ENCODE measurements around the gene SLC38A3.
A peak's percentile ranks its signal among the peaks of the same experiment; 100 is the strongest.

Gene SLC38A3

DNA sequence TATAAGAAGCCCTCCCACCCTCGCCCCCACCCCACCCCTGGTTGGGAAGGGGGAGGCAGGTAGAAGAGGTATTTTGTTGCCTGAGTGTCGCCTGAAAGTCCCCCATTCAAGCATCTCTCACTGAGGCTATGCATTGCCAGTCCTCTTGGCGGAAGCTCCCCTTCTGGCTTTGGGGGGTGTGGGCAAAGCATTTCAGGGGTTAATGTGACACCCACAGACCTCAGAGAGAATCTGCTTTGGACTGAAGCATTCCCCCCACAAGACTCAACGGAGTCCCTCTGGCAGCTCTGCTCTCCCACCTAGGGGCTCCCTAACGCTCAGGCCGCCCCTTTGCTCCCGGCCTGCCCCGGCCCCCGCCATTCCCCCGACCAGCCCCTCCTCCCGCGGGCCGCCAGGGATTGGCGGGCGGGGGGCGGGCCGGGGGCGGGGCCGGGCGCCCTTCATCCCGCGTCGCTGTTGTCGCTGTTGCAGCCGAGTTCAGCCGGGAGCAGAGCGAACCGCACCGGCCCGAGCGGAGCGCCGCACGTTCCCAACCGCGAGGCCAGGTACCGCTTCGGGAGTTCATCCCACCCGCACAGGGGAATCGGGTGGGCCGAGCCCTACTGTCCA lies at the start of gene SLC38A3:
Gene SLC38A3 (plus strand): TSS at position 468 of the 609 bp plus-strand sequence. CDS start 8,929 bp downstream, outside the sequence.
- DNase-seq (ENCODE audit: low spot score) = no peak

- DNase-seq (ENCODE audit: low spot score) = no peak
These were observed 49.6 kb upstream of the SLC38A3 start for GRCh38 chr3:50155491-50155878.

GRCh38 chr3:50155891-50156290 lies 49.2 kb upstream of the SLC38A3 start:
- DNase-seq (ENCODE audit: low spot score) = no peak

- DNase-seq (ENCODE audit: low spot score) = no peak
These were observed 48.2 kb upstream of the SLC38A3 start for GRCh38 chr3:50156549-50157493.

DNA sequence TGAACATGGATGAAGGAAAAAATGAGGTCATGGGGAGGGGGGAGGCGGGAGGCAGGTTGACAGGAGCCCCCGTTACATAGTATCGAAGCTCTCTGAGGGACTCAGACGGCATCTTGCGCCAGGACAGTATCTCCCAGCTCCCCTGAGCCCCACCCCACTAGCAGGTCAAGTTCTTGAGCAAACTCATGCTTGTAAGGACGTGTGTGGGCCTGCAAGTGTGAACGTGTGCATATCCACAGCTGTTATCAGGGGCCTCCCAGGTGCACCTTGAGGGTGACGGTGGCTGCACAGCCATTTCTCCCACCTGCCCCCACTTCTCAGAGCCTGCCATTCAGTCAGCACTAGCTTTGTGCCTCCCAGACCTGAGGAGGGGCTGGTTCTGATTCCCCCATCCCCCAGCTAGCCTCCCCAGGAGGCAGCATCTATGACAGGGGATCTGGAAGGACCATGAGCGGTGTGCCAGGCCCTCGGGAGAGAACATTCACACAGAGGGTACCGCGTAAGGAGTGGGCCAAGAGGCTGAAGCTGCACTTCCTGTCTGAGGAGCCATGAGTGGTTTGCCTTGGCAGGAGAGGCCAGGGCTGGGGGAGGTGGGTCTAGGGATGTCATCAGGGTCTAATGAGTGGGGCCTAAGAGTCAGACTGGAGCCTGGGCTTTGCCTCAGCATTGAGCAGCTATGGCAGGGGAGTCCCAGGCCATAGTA lies 47.1 kb upstream of the SLC38A3 start:
- no peak for DNase-seq (ENCODE audit: low spot score)

DNA sequence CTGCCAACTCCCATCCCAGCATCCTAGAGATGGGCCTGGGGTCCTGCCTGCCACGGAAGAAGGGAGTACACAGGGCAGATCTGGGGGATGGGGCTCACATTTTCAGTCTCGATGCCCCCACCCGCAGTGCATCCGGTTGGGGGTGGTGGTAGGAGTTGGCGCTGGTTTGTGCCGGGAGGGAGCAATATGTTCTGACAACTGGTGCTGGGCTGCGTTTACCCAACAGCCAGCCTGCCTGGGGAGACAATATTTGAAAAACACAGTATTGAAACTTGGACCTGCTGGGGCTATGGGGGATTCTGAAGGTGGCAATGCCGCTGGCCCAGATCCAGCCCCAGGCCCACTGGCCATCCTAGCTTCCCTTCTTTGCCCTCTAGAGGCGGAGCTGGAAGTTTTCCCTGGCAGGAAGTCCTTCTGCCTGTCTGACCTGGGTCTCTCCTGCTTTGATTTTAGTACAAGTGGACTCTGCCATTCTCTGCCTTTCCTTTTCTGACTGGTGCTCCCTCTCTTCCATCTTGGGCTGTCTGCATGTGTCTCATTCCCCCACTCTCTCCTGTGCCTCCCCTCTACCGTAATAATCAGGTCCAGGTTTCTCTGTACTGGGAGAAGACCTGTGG lies 46.4 kb upstream of the SLC38A3 start:
- DNase-seq (ENCODE audit: low spot score) = no peak

DNA sequence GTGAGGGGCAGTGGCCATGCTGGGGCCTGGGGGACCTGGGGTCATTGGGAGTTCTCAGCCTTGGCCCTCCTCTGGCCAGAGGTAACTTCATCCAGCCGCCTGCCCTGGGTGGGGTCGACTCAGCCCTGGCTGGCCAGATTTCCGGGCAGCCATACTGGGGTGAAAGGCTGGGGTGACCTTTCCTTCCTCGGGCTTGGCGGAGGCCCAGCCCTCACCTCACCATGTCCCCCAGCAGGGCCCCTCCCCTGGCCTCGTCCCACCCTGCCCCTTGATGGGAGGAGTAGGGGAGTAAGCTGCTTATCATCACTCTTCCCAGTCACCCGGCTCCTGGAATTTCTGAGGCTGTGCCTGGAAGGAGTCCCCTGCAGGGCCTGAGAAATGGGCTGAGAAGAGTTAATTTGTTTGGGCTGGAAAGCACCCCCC lies 44.5 kb upstream of the SLC38A3 start:
- DNase-seq (ENCODE audit: low spot score) = no peak

DNA sequence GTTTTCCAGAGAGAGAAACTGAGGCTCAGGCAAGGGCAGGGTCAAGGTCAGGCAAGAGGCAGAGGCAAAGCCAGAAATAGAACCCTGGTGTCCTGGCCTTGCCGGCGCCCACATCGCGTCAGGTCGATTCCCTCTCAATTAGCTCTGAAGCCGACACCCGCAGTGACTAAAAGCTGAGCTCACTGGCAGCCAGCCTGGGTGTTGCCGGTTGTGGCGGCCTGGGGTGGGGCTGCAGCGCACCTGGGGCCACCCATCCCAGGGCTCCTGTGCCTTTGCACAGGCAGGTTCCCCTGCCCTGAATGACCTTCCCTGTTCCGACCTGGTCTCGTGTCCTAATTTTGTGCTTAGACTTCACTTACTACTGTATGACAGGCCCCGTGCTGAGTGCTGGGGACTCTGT lies 43.8 kb upstream of the SLC38A3 start:
- DNase-seq (ENCODE audit: low spot score) = no peak

DNA sequence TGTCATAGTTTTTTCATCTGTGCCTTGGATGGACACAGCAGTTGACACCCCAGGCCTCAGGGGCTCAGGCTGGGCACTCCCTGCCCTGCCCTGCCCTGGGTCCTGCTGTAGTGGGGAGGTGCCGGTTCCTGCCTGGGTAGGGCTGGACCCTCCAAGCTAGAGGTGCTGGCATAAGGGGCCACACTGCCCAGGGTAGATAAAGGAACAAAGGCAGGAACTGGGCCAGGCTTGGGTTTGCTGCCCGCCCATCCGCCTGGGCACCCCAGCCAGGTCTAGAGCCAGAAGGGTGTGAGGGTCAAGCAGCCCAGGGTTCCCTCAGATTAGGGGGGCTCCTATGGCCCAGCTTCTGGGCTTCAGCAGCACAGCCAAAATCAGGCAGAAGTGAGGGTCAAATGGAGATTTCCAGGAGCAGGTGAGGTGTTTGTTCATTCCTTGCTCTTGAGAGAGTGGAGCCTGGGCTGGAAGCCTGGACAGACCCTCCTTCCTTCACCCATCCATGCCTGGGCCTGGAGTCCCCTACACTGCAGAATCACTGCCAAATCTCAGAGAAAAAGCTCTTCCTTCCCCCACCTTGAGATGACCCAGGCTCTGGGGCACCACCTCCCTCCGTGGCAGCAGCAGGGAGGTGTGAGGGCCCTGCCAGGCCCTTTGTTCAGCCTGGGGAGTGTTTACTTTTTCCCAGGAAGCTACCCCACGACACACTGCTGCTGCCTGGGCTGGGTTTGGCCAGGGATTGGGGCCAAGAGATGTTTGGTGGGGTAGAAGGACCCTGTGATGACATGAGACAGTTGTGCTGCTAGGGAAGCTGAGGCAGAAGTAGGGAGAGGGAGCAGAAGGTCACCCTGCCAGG lies 42.8 kb upstream of the SLC38A3 start:
- DNase-seq (ENCODE audit: low spot score) = no peak

DNA sequence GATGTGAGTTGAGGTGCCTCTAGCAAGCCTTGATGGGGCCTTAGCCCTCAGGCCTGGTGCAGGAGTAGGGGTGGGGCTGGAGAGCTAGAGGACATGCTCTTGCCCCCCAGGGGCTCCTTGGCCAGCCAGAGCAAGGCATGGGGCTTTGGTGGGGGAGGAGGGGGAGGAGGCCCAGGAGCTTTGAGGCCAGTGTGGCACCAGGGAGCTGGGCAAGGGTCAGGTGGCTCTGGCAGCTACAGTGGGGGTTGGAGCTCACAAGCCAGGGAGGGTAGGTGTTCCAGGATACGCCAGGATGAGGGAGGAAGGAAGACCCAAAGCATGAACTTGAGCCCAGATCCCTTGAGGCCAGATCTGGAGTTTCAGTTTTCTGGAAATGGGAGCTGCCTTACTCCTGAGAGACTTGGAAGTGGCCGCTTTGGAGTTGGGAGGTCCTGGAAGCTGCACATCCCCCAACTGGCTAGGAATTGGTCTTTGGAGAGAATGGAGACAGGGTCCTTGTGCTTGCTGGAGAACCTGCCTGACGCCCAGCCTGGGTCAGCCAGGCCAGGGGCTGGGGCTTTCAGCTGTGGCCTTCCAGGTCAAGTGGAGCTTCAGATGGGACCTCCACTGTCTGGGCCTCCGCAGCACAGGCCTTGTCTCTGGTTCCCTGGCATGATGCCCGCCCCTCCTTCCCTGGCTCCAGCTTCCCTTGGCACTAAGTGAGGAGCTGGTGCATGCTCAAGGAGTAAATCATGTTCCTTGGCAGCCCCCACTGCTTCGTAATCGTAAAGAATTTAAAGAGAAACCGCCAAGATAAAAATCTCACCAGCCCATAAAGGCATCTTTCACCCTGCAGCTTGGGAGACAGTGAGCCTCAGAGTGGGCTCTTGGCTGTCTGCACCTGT lies 41.3 kb upstream of the SLC38A3 start:
- DNase-seq (ENCODE audit: low spot score) = peak; percentile 21

GRCh38 chr3:50164481-50164880 lies 40.6 kb upstream of the SLC38A3 start:
- no peak for DNase-seq (ENCODE audit: low spot score)

- peak; percentile 25 for DNase-seq (ENCODE audit: low spot score)
These were observed 39.8 kb upstream of the SLC38A3 start for GRCh38 chr3:50164984-50165909.

GRCh38 chr3:50165910-50166538 lies 39.0 kb upstream of the SLC38A3 start:
- DNase-seq (ENCODE audit: low spot score) = peak; percentile 37

- no peak for DNase-seq (ENCODE audit: low spot score)
These were observed 38.5 kb upstream of the SLC38A3 start for GRCh38 chr3:50166620-50167019.

- no peak for DNase-seq (ENCODE audit: low spot score)
These were observed 37.8 kb upstream of the SLC38A3 start for GRCh38 chr3:50167069-50167840.

- no peak for DNase-seq (ENCODE audit: low spot score)
These were observed 37.2 kb upstream of the SLC38A3 start for GRCh38 chr3:50167841-50168209.

DNA sequence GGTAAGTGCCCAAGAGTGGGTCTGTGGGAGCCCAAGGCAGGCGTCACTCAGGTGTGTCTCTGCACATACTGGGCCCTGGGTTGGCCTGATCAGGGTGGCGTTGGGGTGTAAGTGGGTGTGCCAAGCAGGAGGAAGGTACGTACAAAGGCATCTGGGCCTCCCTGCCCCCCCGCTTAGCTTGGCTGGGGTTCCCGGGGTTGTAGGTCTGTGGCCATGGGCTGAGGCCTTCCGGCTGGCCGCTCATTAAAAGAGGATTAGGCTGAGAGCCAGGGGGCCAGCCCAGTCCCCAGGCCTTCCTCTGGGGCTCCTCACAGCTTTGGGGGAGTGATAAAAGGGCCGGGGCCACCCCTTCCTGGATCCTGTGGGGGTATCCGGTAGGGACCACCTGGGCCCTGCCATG lies 36.7 kb upstream of the SLC38A3 start:
- no peak for DNase-seq (ENCODE audit: low spot score)

GRCh38 chr3:50168791-50169190 lies 36.3 kb upstream of the SLC38A3 start:
- DNase-seq (ENCODE audit: low spot score) = no peak

Measured in putamen (tissue), 1 donor.